ENCODE measurements around the gene RIPPLY2. TPM values are rescaled to one million over a fixed set of nuclear protein-coding genes. Genes with fewer than 3 reads are reported as not detected.

Gene RIPPLY2
- total and polyA plus RNA-seq, 4 donors: 0.05 to 0.24 TPM; not detected in 2

GRCh38 chr6:83847179-83847578 lies 6.0 kb upstream of the RIPPLY2 start:
- Histone ChIP-seq H3K4me3 (no peak overlapping the region), H3K36me3 (ENCODE audit: control insufficient read depth in 4 of 4, insufficient read depth in 4 of 4, low read length in 4 of 4) (no peaks in the 10 kb centered on the region), H3K27ac (ENCODE audit: low read depth in 1 of 2, low read length in 1 of 2) (no peak overlapping the region), H3K4me1 (ENCODE audit: control insufficient read depth in 5 of 5, insufficient read depth in 5 of 5, low read length in 5 of 5) (no peaks in the 10 kb centered on the region), H3K9me3 (ENCODE audit: control insufficient read depth in 4 of 4, insufficient read depth in 3 of 4, low read length in 3 of 4) (no peaks in the 10 kb centered on the region), H3K9ac (ENCODE audit: insufficient read depth in 1 of 2, low read length in 2 of 2) (no peak overlapping the region), H3K27me3 (ENCODE audit: control insufficient read depth in 3 of 3, insufficient read depth in 3 of 3, low read length in 2 of 3) (peaks cover 0 to 16% (median 9%) of the 10 kb centered on the region in 3 donors)
- no peak for TF ChIP-seq CTCF (IDR thresholded peaks at IDR 0.05; ENCODE audit: control extremely low read depth, extremely low read depth)
- DNase-seq: no peak
- no peak for ATAC-seq (ENCODE audit: insufficient read depth, low FRiP score)

- Histone ChIP-seq H3K36me3 (ENCODE audit: control insufficient read depth in 4 of 4, insufficient read depth in 4 of 4, low read length in 4 of 4) (no peaks in the 10 kb centered on the region), H3K4me3 (no peak overlapping the region), H3K9me3 (ENCODE audit: control insufficient read depth in 4 of 4, insufficient read depth in 3 of 4, low read length in 3 of 4) (peaks cover 0 to 3% (median 0%) of the 10 kb centered on the region in 4 donors), H3K9ac (ENCODE audit: insufficient read depth in 1 of 2, low read length in 2 of 2) (no peak overlapping the region), H3K27ac (ENCODE audit: low read depth in 1 of 2, low read length in 1 of 2) (no peak overlapping the region), H3K4me1 (ENCODE audit: control insufficient read depth in 5 of 5, insufficient read depth in 5 of 5, low read length in 5 of 5) (peaks cover 0 to 11% (median 0%) of the 10 kb centered on the region in 5 donors), H3K27me3 (ENCODE audit: control insufficient read depth in 3 of 3, insufficient read depth in 3 of 3, low read length in 2 of 3) (peaks cover 0 to 35% (median 25%) of the 10 kb centered on the region in 3 donors)
- WGBS, 2 donors: 83 to 84% methylated on average over 2 of the region's 2 CpGs
- DNase-seq (no peak), ATAC-seq (ENCODE audit: insufficient read depth, low FRiP score) (no peak)
- no peak for TF ChIP-seq CTCF (IDR thresholded peaks at IDR 0.05; ENCODE audit: control extremely low read depth, extremely low read depth)
Measured at GRCh38 chr6:83849127-83849526, 4.0 kb upstream of the RIPPLY2 start.

GRCh38 chr6:83849610-83850009 lies 3.5 kb upstream of the RIPPLY2 start:
- TF ChIP-seq CTCF (IDR thresholded peaks at IDR 0.05; ENCODE audit: control extremely low read depth, extremely low read depth): no peak
- DNase-seq: no peak
- Histone ChIP-seq H3K27me3 (ENCODE audit: control insufficient read depth in 3 of 3, insufficient read depth in 3 of 3, low read length in 2 of 3) (peaks cover 0 to 40% (median 30%) of the 10 kb centered on the region in 3 donors), H3K36me3 (ENCODE audit: control insufficient read depth in 4 of 4, insufficient read depth in 4 of 4, low read length in 4 of 4) (no peaks in the 10 kb centered on the region), H3K4me3 (no peak overlapping the region), H3K9ac (ENCODE audit: insufficient read depth in 1 of 2, low read length in 2 of 2) (no peak overlapping the region), H3K9me3 (ENCODE audit: control insufficient read depth in 4 of 4, insufficient read depth in 3 of 4, low read length in 3 of 4) (peaks cover 0 to 3% (median 0%) of the 10 kb centered on the region in 4 donors), H3K27ac (ENCODE audit: low read depth in 1 of 2, low read length in 1 of 2) (no peak overlapping the region), H3K4me1 (ENCODE audit: control insufficient read depth in 5 of 5, insufficient read depth in 5 of 5, low read length in 5 of 5) (peaks cover 0 to 11% (median 0%) of the 10 kb centered on the region in 5 donors)
- ATAC-seq (ENCODE audit: insufficient read depth, low FRiP score): no peak
- WGBS, 2 donors: 83 to 86% methylated on average over 3 of the region's 3 CpGs
